Skeletal muscle tissue (tissue), 4 donors: ENCODE measurements around the gene AKAP13. TPM values are rescaled to one million over a fixed set of nuclear protein-coding genes. Genes with fewer than 3 reads are reported as not detected.

Experiments
- H3K27ac ChIP-seq: one replicate; pipeline ENCODE4 v1.7.0; 2013; ENCODE audit warnings: mild to moderate bottlenecking, low read depth, low read length, inconsistent platforms
- H3K27me3 ChIP-seq, 3 donors: one replicate each; pipeline ENCODE4 v1.7.0; 2013; ENCODE audit warnings: low read length in 3 of 3; ENCODE audit not compliant: control insufficient read depth in 3 of 3, insufficient read depth in 3 of 3
- H3K36me3 ChIP-seq, 3 donors: one replicate each; pipeline ENCODE4 v1.7.0; 2013; ENCODE audit warnings: low read length in 3 of 3; ENCODE audit not compliant: control insufficient read depth in 3 of 3, insufficient read depth in 3 of 3
- H3K4me1 ChIP-seq, 3 donors: one replicate each; pipeline ENCODE4 v1.7.0; 2013; ENCODE audit warnings: low read length in 3 of 3, mild to moderate bottlenecking in 3 of 3; ENCODE audit not compliant: control insufficient read depth in 3 of 3, insufficient read depth in 3 of 3
- H3K4me3 ChIP-seq, 3 donors: one replicate each; pipeline ENCODE4 v1.7.0; 2013; ENCODE audit warnings: low read length in 3 of 3
- H3K9ac ChIP-seq, 3 donors: one replicate each; pipeline ENCODE4 v1.7.0; 2013; ENCODE audit warnings: low read length in 3 of 3, mild to moderate bottlenecking in 3 of 3, moderate library complexity in 2 of 3, low read depth in 1 of 3
- H3K9me3 ChIP-seq, 3 donors: one replicate each; pipeline ENCODE4 v1.7.0; 2013; ENCODE audit warnings: low read length in 3 of 3; ENCODE audit not compliant: control insufficient read depth in 3 of 3
- total RNA-seq: library from RNA; depleted of rRNA; stranded (reverse); fragments of >200 nt; gene quantifications from one replicate; pipeline ENCODE4 v1.2.3, GENCODE V29; 2014
- donor health status: Osteomylitis.

Gene AKAP13
- total RNA-seq, 1 donor from 2014 or later, result 129 TPM

DNA sequence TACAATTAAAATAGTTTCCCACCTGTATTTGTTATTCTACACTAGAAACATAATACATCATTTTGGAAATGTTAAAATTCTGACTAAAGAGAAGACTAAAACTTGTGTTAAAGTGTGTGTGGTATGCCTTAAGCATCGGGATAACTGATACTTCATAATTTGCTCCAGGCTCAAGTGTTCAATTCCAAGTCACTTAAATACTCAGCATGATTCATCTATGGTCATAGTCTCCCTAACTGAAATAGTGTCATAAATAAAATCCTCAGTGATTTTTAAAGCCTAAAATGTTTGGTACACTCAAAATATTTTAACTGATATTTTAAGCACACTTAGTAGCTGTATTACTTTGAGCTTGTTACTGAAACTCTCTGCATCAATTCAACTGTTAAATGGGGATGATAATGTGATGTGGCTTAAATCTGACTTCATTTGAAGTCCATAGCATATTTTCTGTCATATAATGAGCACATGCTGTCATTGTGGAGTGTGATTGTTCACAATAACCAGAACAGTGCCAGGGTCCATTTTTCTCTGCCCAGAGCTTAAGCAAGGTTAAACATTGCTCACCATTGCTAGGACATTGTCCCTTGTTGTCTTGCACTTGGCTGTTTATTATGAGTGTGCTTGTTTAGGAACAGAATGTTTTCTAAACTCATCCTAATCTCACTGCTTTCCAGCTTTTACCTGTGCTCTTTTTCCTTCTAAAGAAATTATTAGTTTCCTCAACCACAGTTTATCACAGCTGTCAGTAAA, 292.1 kb downstream of the AKAP13 start:
- H3K36me3 ChIP-seq, result peaks cover 15 to 58% (median 49%) of the 10 kb centered on the region in 3 donors
- no peak overlapping the region for H3K9ac ChIP-seq
- H3K27ac ChIP-seq, result peak overlapping the region; percentile 48
- H3K9me3 ChIP-seq, result no peaks in the 10 kb centered on the region
- no peak overlapping the region for H3K4me3 ChIP-seq
- H3K27me3 ChIP-seq, result no peaks in the 10 kb centered on the region
- H3K4me1 ChIP-seq, result peaks cover 11 to 12% (median 12%) of the 10 kb centered on the region in 3 donors

- H3K4me1 ChIP-seq, result peaks cover 11 to 12% (median 11%) of the 10 kb centered on the region in 3 donors
- H3K4me3 ChIP-seq, result no peak overlapping the region
- no peaks in the 10 kb centered on the region for H3K27me3 ChIP-seq
- H3K36me3 ChIP-seq, result peaks cover 12 to 52% (median 44%) of the 10 kb centered on the region in 3 donors
- H3K9me3 ChIP-seq, result no peaks in the 10 kb centered on the region
- no peak overlapping the region for H3K9ac ChIP-seq
- H3K27ac ChIP-seq, result no peak overlapping the region
Measured at GRCh38 chr15:85673326-85673725, 292.9 kb downstream of the AKAP13 start.

DNA sequence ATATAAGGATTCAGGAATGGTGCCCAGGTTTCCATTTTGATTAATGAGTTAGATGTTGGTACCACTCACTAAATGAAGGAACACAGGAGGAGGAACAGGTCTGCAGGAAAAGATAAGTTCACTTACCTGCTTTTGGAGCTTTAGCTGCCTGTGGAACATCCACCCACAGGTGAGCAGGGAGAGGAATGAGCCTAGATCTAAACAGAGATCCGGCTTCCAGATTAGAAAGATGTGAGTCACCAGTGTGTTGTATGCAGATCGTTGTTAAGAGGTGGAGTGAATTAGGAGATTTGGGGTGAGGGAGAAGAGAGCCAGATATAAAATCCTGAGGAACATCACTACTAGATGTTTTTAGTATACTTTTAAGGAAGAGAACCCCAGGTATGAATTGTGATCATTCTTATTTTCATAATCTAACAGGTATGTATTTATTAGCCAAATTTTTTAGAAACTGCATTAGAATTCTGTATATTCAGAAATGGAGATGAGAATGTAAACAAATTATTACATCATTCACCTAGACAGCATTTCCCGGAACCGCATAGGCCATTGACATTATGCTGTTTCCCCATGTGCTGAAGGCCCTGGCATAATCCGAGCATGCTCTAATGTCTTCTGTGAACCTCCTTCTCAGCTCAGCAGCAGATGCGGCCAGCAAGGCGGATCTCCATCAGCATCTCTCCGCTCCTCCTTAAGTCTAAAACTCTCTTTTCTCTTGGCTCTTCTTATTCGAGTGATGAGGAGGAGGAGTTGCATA, 296.1 kb downstream of the AKAP13 start:
- H3K27ac ChIP-seq, result no peak overlapping the region
- peaks cover 8 to 31% (median 30%) of the 10 kb centered on the region in 3 donors for H3K36me3 ChIP-seq
- no peaks in the 10 kb centered on the region for H3K9me3 ChIP-seq
- no peaks in the 10 kb centered on the region for H3K27me3 ChIP-seq
- H3K4me3 ChIP-seq, result no peak overlapping the region
- H3K9ac ChIP-seq, result no peak overlapping the region
- H3K4me1 ChIP-seq, result peaks cover 6 to 11% (median 7%) of the 10 kb centered on the region in 3 donors

GRCh38 chr15:85679231-85679630, 298.8 kb downstream of the AKAP13 start:
- Histone ChIP-seq H3K36me3 (peaks cover 16 to 36% (median 28%) of the 10 kb centered on the region in 3 donors), H3K27me3 (no peaks in the 10 kb centered on the region), H3K27ac (no peak overlapping the region), H3K9ac (no peak overlapping the region), H3K4me1 (no peaks in the 10 kb centered on the region), H3K9me3 (no peaks in the 10 kb centered on the region), H3K4me3 (no peak overlapping the region)

DNA sequence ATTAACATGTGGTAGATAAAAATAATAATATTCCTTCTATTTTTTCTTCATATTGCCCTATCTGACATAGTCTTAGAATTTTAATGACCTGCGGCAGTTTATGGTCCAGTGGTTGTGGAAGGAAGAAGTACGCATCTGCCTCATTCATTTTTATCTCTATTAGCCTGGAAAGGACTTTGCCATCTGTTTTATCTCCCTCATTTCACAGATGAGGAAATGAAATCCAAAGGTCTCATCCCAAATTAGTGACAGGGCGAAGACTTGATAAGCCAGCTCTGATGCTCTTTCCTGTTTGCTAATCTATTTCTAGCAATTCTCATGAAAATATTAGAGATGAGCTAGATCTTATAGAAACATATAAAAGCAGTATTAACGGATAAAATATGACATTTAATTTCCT, 301.0 kb downstream of the AKAP13 start:
- no peaks in the 10 kb centered on the region for H3K27me3 ChIP-seq
- peaks cover 25 to 51% (median 35%) of the 10 kb centered on the region in 3 donors for H3K36me3 ChIP-seq
- no peaks in the 10 kb centered on the region for H3K9me3 ChIP-seq
- H3K4me1 ChIP-seq, result no peaks in the 10 kb centered on the region
- no peak overlapping the region for H3K4me3 ChIP-seq
- H3K9ac ChIP-seq, result no peak overlapping the region
- no peak overlapping the region for H3K27ac ChIP-seq

DNA sequence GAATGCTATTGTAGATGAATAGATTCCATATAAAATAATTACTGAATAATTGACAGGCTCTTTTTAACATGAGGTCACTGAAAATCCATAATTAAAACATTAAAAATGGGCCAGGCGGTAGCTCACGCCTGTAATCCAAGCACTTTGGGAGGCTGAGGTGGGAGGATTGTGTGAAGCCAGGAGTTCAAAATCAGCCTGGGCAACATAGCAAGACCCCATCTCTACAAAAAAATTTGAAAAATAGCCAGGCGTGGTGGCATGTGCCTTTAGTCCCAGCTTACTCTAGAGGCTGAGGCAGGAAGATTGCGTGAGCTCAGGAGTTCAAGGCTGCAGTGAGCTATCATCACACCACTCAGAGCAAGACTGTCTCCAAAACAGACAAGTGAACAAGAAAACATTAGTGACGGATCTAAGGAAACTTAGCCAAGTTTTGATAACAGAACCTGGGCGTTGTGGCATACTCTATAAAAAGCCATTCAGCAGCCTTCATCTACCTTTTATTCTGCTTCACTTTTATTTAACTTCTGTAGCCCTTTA, 303.8 kb downstream of the AKAP13 start:
- H3K4me1 ChIP-seq, result peaks cover 0 to 5% (median under 1%) of the 10 kb centered on the region in 3 donors
- no peak overlapping the region for H3K4me3 ChIP-seq
- no peak overlapping the region for H3K27ac ChIP-seq
- H3K9me3 ChIP-seq, result no peaks in the 10 kb centered on the region
- peaks cover 19 to 60% (median 47%) of the 10 kb centered on the region in 3 donors for H3K36me3 ChIP-seq
- H3K9ac ChIP-seq, result no peak overlapping the region
- H3K27me3 ChIP-seq, result no peaks in the 10 kb centered on the region

DNA sequence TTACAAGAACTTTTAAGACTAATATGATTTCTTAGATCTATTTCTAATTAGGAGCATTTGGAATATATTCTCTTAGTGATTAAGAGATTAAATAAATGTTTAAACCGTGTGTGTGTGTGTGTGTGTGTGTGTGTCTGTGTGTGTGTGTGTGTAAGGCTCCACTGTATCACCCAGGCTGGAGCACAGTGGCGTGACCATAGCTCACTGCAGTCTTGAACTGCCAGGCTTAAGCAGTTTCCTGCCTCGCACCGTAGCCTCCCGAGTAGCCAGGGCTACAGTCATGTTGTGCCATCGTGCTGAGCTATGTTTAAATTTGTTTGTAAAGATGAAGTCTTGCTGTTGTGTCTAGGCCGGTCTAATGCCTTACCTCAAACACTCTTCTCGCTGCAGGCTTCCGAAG, 305.0 kb downstream of the AKAP13 start:
- H3K4me1 ChIP-seq, result peaks cover 5 to 13% (median 8%) of the 10 kb centered on the region in 3 donors
- H3K4me3 ChIP-seq, result no peak overlapping the region
- peaks cover 19 to 59% (median 50%) of the 10 kb centered on the region in 3 donors for H3K36me3 ChIP-seq
- no peaks in the 10 kb centered on the region for H3K9me3 ChIP-seq
- no peaks in the 10 kb centered on the region for H3K27me3 ChIP-seq
- H3K9ac ChIP-seq, result no peak overlapping the region
- no peak overlapping the region for H3K27ac ChIP-seq

GRCh38 chr15:85687329-85687728, 306.9 kb downstream of the AKAP13 start:
- Histone ChIP-seq H3K4me1 (peaks cover 5 to 18% (median 17%) of the 10 kb centered on the region in 3 donors), H3K36me3 (peaks cover 19 to 63% (median 62%) of the 10 kb centered on the region in 3 donors), H3K27ac (no peak overlapping the region)

GRCh38 chr15:85688711-85689110, 308.3 kb downstream of the AKAP13 start:
- Histone ChIP-seq H3K27me3 (no peaks in the 10 kb centered on the region), H3K9ac (no peak overlapping the region), H3K27ac (no peak overlapping the region), H3K4me1 (peaks cover 5 to 18% (median 17%) of the 10 kb centered on the region in 3 donors), H3K9me3 (no peaks in the 10 kb centered on the region), H3K4me3 (no peak overlapping the region), H3K36me3 (peaks cover 17 to 70% (median 67%) of the 10 kb centered on the region in 3 donors)

More at GRCh38 chr15:85687329-85687728, 306.9 kb downstream of the AKAP13 start:
- Histone ChIP-seq H3K27me3 (no peaks in the 10 kb centered on the region), H3K9ac (no peak overlapping the region), H3K4me3 (no peak overlapping the region), H3K9me3 (no peaks in the 10 kb centered on the region)
